Ishikawa (cell line): Measurements from ENCODE around the gene HRCT1.

Experiments used
- CEBPB ChIP-seq: IDR thresholded peaks from 2 replicates; pipeline ENCODE4 v1.6.1; 2012
- CREB1 ChIP-seq: IDR thresholded peaks from 2 replicates; pipeline ENCODE4 v1.6.1; 2012; ENCODE audit warnings: low read depth
- EGR1 ChIP-seq: IDR thresholded peaks from 2 replicates; pipeline ENCODE4 v1.6.1; 2012
- EP300 ChIP-seq: IDR thresholded peaks from 2 replicates; pipeline ENCODE4 v1.6.1; 2012; ENCODE audit warnings: borderline replicate concordance
- FOXM1 ChIP-seq: IDR thresholded peaks from 2 replicates; pipeline ENCODE4 v1.6.1; 2012; ENCODE audit warnings: low read depth, borderline replicate concordance
- MAX ChIP-seq: IDR thresholded peaks from 2 replicates; pipeline ENCODE4 v1.6.1; 2012
- NFIC ChIP-seq: IDR thresholded peaks from 2 replicates; pipeline ENCODE4 v1.6.1; 2012
- RAD21 ChIP-seq: IDR thresholded peaks from 2 replicates; pipeline ENCODE4 v1.6.1; 2012; ENCODE audit warnings: low read depth
- TAF1 ChIP-seq: IDR thresholded peaks from 2 replicates; pipeline ENCODE4 v1.6.1; 2012; ENCODE audit warnings: low read depth, mild to moderate bottlenecking
- TCF12 ChIP-seq: IDR thresholded peaks from 2 replicates; pipeline ENCODE4 v1.6.1; 2012; ENCODE audit warnings: low read depth
- TEAD4 ChIP-seq: IDR thresholded peaks from 2 replicates; pipeline ENCODE4 v1.6.1; 2012
- YY1 ChIP-seq: IDR thresholded peaks from 2 replicates; pipeline ENCODE4 v1.6.1; 2012; ENCODE audit warnings: low read depth
- ZBTB7A ChIP-seq: IDR thresholded peaks from 2 replicates; pipeline ENCODE4 v1.6.1; 2012; ENCODE audit warnings: low read depth
- TF ChIP-seq, protein P1 (sequence below): IDR thresholded peaks from 2 replicates; pipeline ENCODE4 v1.6.1; 2012; ENCODE audit warnings: low read depth, mild to moderate bottlenecking
- TF ChIP-seq, protein P2 (sequence below): IDR thresholded peaks from 2 replicates; pipeline ENCODE4 v1.6.1; 2012

Gene HRCT1

GRCh38 chr9:35945341-35946018 lies 39.5 kb downstream of the HRCT1 start:
- TF ChIP-seq CREB1 (no peak), NFIC (no peak), RAD21 (peak; percentile 66), TCF12 (no peak), YY1 (0 out of 2 replicates have a peak, but pooled peaks have one; percentile 45)

DNA sequence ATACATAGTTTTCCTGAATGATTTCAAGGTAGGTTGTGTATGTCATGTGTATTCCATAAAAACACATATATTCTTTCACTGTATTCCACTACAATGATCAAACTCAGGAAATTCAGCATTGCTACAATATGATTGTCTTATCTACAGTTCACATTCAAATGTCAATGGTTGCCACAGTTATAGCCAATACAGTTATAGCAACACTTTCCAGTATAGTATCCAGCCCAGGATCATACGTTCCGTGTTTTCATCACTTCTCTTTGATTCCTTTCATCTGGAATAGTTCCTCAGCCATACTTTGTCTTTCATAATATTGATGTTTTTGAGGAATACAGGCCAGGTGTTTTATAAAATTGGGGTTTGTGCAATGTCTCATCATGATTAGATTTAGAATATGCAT lies 42.4 kb downstream of the HRCT1 start:
- TF ChIP-seq MAX (no peak), NFIC (no peak), YY1 (no peak), CEBPB (no peak)

DNA sequence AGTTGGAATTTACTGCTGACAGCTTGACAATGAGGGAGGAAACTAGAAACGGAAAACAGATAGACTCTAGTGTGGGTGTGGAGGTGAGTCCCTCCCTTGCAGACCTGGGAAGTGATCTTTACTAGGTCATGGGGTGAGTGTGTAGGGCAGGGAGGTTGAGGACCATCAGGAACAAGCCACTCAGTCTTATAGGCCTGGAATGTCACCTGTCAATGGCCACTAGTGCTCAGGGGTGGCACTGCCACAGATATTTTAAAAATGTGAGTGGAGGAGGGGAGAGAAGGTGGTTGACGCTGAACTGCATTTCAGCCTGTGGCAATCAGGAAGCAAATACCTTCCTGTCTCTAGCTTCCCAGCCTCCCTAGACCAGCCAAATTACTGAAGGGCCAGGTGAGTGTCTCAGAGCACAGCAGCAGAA lies 42.9 kb downstream of the HRCT1 start:
- TF ChIP-seq EP300 (no peak), TAF1 (no peak), ZBTB7A (no peak), FOXM1 (no peak), TEAD4 (no peak), YY1 (no peak), NFIC (no peak), CREB1 (no peak), MAX (no peak), TCF12 (no peak), EGR1 (no peak), RAD21 (no peak), CEBPB (no peak)
- TF ChIP-seq, protein P1, sequence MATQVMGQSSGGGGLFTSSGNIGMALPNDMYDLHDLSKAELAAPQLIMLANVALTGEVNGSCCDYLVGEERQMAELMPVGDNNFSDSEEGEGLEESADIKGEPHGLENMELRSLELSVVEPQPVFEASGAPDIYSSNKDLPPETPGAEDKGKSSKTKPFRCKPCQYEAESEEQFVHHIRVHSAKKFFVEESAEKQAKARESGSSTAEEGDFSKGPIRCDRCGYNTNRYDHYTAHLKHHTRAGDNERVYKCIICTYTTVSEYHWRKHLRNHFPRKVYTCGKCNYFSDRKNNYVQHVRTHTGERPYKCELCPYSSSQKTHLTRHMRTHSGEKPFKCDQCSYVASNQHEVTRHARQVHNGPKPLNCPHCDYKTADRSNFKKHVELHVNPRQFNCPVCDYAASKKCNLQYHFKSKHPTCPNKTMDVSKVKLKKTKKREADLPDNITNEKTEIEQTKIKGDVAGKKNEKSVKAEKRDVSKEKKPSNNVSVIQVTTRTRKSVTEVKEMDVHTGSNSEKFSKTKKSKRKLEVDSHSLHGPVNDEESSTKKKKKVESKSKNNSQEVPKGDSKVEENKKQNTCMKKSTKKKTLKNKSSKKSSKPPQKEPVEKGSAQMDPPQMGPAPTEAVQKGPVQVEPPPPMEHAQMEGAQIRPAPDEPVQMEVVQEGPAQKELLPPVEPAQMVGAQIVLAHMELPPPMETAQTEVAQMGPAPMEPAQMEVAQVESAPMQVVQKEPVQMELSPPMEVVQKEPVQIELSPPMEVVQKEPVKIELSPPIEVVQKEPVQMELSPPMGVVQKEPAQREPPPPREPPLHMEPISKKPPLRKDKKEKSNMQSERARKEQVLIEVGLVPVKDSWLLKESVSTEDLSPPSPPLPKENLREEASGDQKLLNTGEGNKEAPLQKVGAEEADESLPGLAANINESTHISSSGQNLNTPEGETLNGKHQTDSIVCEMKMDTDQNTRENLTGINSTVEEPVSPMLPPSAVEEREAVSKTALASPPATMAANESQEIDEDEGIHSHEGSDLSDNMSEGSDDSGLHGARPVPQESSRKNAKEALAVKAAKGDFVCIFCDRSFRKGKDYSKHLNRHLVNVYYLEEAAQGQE: no peak
- TF ChIP-seq, protein P2, sequence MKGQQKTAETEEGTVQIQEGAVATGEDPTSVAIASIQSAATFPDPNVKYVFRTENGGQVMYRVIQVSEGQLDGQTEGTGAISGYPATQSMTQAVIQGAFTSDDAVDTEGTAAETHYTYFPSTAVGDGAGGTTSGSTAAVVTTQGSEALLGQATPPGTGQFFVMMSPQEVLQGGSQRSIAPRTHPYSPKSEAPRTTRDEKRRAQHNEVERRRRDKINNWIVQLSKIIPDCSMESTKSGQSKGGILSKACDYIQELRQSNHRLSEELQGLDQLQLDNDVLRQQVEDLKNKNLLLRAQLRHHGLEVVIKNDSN: no peak

DNA sequence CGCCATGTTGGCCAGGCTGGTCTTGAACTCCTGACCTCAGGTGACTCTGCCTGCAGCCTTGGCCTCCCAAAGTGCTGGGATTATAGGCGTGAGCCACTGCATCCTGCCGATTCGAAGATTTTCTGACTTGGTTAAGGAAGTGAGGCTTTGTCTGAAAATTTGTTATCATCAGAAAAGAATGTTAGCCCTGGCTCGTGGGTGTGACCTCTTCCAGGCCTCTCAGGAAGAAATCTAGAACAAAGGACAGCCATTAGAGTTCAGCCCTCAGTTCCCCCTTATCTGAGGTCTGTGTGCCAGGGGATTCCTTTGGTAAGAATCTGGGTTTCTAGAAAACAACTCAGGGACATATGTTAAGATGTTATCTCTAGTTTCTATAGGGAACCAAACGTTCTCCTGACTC lies 45.7 kb downstream of the HRCT1 start:
- TF ChIP-seq TAF1: no peak
- no peak for TF ChIP-seq EGR1
- no peak for TF ChIP-seq EP300
- TF ChIP-seq NFIC: no peak
- no peak for TF ChIP-seq TCF12
- no peak for TF ChIP-seq MAX
- no peak for TF ChIP-seq ZBTB7A
- TF ChIP-seq, protein P1: no peak
- no peak for TF ChIP-seq TEAD4
- TF ChIP-seq CEBPB: no peak
- TF ChIP-seq CREB1: no peak
- no peak for TF ChIP-seq FOXM1
- TF ChIP-seq, protein P2: no peak

- no peak for TF ChIP-seq CREB1
- no peak for TF ChIP-seq EGR1
- no peak for TF ChIP-seq MAX
These were observed 46.7 kb downstream of the HRCT1 start for GRCh38 chr9:35952526-35953191.

GRCh38 chr9:35954942-35955546 lies 49.0 kb downstream of the HRCT1 start:
- TF ChIP-seq CREB1 (no peak), TCF12 (no peak), NFIC (no peak), TEAD4 (no peak), FOXM1 (no peak), EP300 (no peak), RAD21 (peak; percentile 89)
